NCI-H1105 (cell line): ENCODE data around the gene PRELID1.
"Not testable (repeated sequence)": the region's sequence is repeated elsewhere in the genome, so short reads cannot be mapped to it uniquely, and the experiment has no call there.

Experiments used
- DNase-seq: peaks from one replicate; lab custom pipeline; 2025; lab: John Stamatoyannopoulos, UW

PRELID1 gene

GRCh38 chr5:177300236-177300880, 3.2 kb upstream of the PRELID1 start:
- no peak for DNase-seq

- DNase-seq = no peak
These were observed 2.6 kb upstream of the PRELID1 start for GRCh38 chr5:177300951-177301350.

- peak; percentile 87 for DNase-seq
These were observed 2.0 kb upstream of the PRELID1 start for GRCh38 chr5:177301503-177302165.

- DNase-seq = no peak
These were observed 1.1 kb upstream of the PRELID1 start for GRCh38 chr5:177302354-177303110.

- DNase-seq = no peak
These were observed 359 bp downstream of the PRELID1 start for GRCh38 chr5:177303925-177304391.

- DNase-seq = no peak
These were observed 957 bp downstream of the PRELID1 start for GRCh38 chr5:177304392-177305119.

GRCh38 chr5:177306103-177306640, 2.6 kb downstream of the PRELID1 start:
- not testable (repeated sequence) for DNase-seq

- no peak for DNase-seq
These were observed 3.3 kb downstream of the PRELID1 start for GRCh38 chr5:177306674-177307543.

GRCh38 chr5:177307544-177308363, 4.2 kb downstream of the PRELID1 start:
- no peak for DNase-seq

GRCh38 chr5:177308740-177309139, 5.1 kb downstream of the PRELID1 start:
- no peak for DNase-seq

- no peak for DNase-seq
These were observed 6.0 kb downstream of the PRELID1 start for GRCh38 chr5:177309351-177310191.

- DNase-seq = no peak
These were observed 6.7 kb downstream of the PRELID1 start for GRCh38 chr5:177310332-177310731.

- no peak for DNase-seq
These were observed 7.3 kb downstream of the PRELID1 start for GRCh38 chr5:177310757-177311391.

GRCh38 chr5:177311392-177311722, 7.8 kb downstream of the PRELID1 start:
- no peak for DNase-seq

- peak; percentile 81 for DNase-seq
These were observed 8.4 kb downstream of the PRELID1 start, which contains the start of gene MXD3 for GRCh38 chr5:177311723-177312648. MXD3 (minus strand) TSS chr5:177311898; CDS start chr5:177311830, 68 bp downstream.

GRCh38 chr5:177312649-177313181, 9.1 kb downstream of the PRELID1 start:
- DNase-seq = no peak

- DNase-seq = no peak
These were observed 10.1 kb downstream of the PRELID1 start for GRCh38 chr5:177313561-177314259.
